Measurements from ENCODE around the gene SLC6A13.
"Not testable (repeated sequence)": the region's sequence is repeated elsewhere in the genome, so short reads cannot be mapped to it uniquely, and the experiment has no call there.

The SLC6A13 gene

GRCh38 chr12:233615-233968 lies 29.0 kb downstream of the SLC6A13 start:
- no peak for DNase-seq (ENCODE audit: low read depth)

- DNase-seq (ENCODE audit: low read depth), result no peak
Observed at GRCh38 chr12:232731-233614, 29.7 kb downstream of the SLC6A13 start.

GRCh38 chr12:230925-231671 lies 31.5 kb downstream of the SLC6A13 start:
- no peak for DNase-seq (ENCODE audit: low read depth)

- DNase-seq (ENCODE audit: low read depth), result no peak
Observed at GRCh38 chr12:229441-230191, 33.0 kb downstream of the SLC6A13 start.

- no peak for DNase-seq (ENCODE audit: low read depth)
Observed at GRCh38 chr12:228846-229200, 33.8 kb downstream of the SLC6A13 start.

GRCh38 chr12:227923-228845 lies 34.5 kb downstream of the SLC6A13 start:
- no peak for DNase-seq (ENCODE audit: low read depth)

- no peak for DNase-seq (ENCODE audit: low read depth)
Observed at GRCh38 chr12:227286-227915, 35.2 kb downstream of the SLC6A13 start.

GRCh38 chr12:226401-226800 lies 36.2 kb downstream of the SLC6A13 start:
- no peak for DNase-seq (ENCODE audit: low read depth)

GRCh38 chr12:225012-225411 lies 37.6 kb downstream of the SLC6A13 start:
- no peak for DNase-seq (ENCODE audit: low read depth)

GRCh38 chr12:224330-224729 lies 38.3 kb downstream of the SLC6A13 start:
- DNase-seq (ENCODE audit: low read depth), result no peak

- no peak for DNase-seq (ENCODE audit: low read depth)
Observed at GRCh38 chr12:223841-224240, 38.8 kb downstream of the SLC6A13 start.

GRCh38 chr12:221736-222135 lies 40.9 kb downstream of the SLC6A13 start:
- no peak for DNase-seq (ENCODE audit: low read depth)

GRCh38 chr12:220946-221550 lies 41.6 kb downstream of the SLC6A13 start:
- DNase-seq (ENCODE audit: low read depth), result no peak

GRCh38 chr12:220491-220890 lies 42.1 kb downstream of the SLC6A13 start:
- no peak for DNase-seq (ENCODE audit: low read depth)

GRCh38 chr12:219891-220352 lies 42.7 kb downstream of the SLC6A13 start:
- peak; percentile 38 for DNase-seq (ENCODE audit: low read depth)

GRCh38 chr12:218728-219590 lies 43.7 kb downstream of the SLC6A13 start:
- no peak for DNase-seq (ENCODE audit: low read depth)

- DNase-seq (ENCODE audit: low read depth), result no peak
Observed at GRCh38 chr12:218221-218620, 44.4 kb downstream of the SLC6A13 start.

GRCh38 chr12:217029-217428 lies 45.6 kb downstream of the SLC6A13 start:
- not testable (repeated sequence) for DNase-seq (ENCODE audit: low read depth)

- DNase-seq (ENCODE audit: low read depth), result no peak
Observed at GRCh38 chr12:215116-215515, 47.5 kb downstream of the SLC6A13 start.
